ENCODE measurements around the gene TRANK1.
"Not testable (repeated sequence)": the region's sequence is repeated elsewhere in the genome, so short reads cannot be mapped to it uniquely, and the experiment has no call there.

The TRANK1 gene

DNA sequence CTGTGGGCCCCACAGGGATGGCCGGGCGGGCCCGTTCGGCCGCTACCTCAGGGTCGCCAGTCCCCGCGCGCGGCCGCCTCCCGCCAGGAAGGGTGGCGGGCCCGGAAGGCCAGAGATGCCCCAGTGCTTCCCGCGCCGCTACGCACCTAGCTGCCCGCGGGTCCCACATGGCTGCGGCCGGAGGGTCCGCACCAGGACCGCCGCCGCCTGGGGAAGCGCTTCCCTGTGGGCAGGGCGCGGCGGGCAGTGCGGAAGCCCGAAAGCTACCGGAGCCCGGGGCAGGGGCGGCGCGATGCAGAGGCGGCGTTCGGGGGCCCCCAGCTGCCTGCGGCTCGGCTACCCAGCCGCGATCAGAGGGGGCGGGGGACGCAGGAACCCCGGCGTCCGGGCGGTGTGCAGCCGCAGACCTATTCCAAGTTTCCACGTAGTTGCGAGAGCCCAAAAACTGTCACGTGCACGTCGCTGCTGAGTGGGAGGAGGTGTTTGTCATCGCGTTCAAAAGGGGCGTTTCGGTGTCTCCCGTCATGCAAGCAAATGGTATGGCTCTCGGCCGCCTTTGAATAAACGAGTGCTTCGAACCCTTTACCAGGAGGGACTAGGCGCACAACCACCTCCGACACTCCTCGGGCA is at the start of gene TRANK1:
Gene TRANK1, minus strand, starts transcription at position 414 of the 630 bp plus-strand sequence. Its CDS starts 245 bp downstream, at position 169.
- DNase-seq, result no peak

DNA sequence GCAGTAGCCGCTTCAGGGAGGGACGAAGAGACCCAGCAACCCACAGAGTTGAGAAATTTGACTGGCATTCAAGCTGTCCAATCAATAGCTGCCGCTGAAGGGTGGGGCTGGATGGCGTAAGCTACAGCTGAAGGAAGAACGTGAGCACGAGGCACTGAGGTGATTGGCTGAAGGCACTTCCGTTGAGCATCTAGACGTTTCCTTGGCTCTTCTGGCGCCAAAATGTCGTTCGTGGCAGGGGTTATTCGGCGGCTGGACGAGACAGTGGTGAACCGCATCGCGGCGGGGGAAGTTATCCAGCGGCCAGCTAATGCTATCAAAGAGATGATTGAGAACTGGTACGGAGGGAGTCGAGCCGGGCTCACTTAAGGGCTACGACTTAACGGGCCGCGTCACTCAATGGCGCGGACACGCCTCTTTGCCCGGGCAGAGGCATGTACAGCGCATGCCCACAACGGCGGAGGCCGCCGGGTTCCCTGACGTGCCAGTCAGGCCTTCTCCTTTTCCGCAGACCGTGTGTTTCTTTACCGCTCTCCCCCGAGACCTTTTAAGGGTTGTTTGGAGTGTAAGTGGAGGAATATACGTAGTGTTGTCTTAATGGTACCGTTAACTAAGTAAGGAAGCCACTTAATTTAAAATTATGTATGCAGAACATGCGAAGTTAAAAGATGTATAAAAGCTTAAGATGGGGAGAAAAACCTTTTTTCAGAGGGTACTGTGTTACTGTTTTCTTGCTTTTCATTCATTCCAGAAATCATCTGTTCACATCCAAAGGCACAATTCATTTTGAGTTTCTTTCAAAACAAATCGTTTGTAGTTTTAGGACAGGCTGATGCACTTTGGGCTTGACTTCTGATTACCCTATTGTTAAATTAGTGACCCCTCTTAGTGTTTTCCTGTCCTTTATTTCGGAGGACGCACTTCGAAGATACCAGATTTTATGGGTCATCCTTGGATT is 48.8 kb upstream of the TRANK1 start, which contains the start of gene MLH1:
Gene MLH1, plus strand, starts transcription at position 193 of the 958 bp plus-strand sequence. Its CDS starts 30 bp downstream, at position 223.
- DNase-seq, result no peak

DNA sequence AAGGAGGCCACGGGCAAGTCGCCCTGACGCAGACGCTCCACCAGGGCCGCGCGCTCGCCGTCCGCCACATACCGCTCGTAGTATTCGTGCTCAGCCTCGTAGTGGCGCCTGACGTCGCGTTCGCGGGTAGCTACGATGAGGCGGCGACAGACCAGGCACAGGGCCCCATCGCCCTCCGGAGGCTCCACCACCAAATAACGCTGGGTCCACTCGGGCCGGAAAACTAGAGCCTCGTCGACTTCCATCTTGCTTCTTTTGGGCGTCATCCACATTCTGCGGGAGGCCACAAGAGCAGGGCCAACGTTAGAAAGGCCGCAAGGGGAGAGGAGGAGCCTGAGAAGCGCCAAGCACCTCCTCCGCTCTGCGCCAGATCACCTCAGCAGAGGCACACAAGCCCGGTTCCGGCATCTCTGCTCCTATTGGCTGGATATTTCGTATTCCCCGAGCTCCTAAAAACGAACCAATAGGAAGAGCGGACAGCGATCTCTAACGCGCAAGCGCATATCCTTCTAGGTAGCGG is 48.0 kb upstream of the TRANK1 start, which contains the start of gene EPM2AIP1:
Gene EPM2AIP1, minus strand, starts transcription at position 326 of the 520 bp plus-strand sequence. Its CDS starts 54 bp downstream, at position 272.
- DNase-seq, result no peak

DNA sequence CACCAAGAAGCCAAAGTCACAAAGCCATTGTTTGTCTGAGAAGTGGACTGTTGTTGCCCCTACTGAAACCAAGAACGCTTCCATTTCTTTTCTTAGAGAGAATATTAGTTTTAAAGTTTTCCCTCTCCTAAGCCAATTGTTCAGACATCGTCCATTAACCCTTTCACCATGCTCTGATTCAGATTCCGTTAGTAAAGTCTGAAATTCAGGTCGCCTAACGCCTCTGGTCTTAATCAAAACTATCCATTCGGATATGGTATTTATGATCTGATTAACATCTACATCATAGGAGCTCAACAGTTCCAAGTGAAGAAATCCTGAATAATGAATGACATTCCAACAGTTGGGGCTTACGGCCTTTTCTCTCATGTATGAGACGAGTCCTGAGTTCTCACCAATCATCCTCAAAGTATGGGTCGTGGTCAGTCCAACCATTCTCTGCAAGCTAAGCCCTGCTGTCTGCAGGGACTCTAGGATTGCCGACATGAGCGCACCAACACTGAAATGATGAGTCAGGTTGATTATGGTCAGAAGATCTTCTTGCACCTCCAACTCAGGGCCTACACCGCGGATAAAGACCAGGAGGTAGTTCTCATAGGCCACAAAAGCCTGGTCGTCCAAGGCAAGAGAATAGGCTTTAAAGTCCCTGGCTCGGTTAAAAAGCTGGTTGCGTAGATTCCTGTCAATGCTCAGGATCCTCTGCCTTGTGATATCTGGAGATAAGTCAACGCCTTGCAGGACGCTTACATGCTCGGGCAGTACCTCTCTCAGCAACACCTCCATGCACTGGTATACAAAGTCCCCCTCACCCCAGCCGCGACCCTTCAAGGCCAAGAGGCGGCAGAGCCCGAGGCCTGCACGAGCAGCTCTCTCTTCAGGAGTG is 47.3 kb upstream of the TRANK1 start:
- no peak for DNase-seq

DNA sequence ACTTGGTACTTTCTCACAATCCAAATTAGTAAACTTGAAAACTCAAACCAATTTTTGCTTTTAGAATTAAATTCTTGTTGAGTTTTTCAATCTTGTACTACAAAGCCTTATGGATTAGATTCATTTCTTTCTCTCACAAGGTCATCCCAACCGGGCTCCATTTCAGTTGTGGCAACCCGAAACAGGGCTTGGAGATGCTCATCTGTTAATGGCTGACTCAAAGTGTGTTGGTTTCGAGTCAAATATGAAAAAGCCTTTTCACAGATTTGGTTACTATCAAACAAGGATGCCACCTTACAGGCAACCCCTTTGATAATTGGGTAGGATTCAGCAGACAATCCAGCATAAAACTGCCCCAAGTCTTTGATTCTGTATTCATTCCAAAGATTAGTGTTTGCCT is 46.3 kb upstream of the TRANK1 start:
- no peak for DNase-seq

DNA sequence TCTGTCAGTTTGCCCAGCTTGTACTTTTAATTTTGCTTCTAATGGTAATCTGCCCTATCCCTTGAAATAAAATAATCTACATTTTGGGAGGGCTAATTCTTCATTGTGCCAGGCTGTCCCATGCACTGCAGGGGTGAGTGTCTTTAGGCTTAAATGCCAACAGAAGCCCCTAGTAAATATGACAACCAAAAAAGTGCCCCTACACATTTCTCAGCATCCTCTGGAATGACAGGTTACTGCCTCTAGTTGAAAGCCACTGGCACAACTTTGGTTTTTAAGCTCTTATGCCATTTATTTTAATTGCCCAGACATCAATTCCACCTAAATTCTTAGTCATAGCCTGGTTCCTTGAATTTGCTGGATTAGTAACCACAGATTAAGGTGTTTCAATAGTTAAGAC is 44.7 kb upstream of the TRANK1 start:
- DNase-seq, result no peak

DNA sequence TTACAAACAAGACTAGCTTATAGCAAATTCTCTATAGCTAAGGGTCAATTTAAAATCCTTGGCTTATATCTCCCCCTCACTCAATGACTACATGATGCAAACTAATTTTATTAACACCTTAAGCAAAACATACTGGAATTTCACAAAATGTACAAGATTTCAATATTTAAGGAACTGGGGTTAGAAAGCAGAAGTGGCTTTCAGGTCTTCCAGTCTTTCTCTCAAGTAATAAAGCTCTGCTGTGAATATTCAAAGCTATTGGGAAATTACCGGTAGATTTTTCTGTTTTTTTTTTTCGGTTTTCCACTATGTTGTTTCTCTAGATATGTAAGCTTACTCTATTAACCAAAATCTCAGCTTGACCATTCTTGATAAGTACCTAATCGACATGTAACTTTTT is 44.2 kb upstream of the TRANK1 start:
- no peak for DNase-seq

DNA sequence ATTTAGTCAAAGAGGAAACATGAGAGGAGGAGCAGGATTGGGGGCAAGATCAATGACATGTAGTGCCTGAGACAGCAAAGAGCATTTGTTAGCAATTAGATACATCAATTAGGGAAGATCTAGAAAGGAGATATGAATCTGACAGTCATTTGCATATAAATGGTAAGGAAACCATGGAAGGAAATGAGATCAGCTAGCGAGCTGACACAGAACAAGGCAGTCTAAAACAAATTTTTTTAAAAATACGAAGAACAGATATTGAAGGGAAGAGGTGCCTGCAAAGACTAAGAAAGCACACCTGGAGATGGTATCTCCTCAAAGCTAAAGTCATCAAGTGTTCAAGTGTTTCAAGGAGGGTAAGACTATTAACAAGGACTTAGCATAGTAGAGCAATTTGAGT is 43.5 kb upstream of the TRANK1 start:
- no peak for DNase-seq

DNA sequence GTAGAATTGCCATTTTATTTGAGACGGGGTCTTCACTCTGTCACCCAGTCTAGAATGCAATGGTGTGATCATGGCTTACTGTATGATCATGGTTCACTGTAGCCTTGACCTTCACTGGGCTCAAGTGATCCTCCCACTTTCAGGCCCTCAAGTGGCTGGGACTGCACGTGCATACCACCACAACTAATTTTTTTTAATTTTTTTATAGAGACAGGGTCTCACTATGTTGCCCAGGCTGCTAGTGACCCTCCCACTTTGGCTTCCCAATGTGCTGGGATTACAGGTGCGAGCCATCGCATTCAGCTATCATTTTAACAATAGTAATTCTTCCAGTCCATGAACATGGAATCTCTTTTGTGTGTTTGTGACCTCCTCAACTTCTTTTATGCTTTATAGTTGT is 36.2 kb upstream of the TRANK1 start:
- DNase-seq, result no peak

DNA sequence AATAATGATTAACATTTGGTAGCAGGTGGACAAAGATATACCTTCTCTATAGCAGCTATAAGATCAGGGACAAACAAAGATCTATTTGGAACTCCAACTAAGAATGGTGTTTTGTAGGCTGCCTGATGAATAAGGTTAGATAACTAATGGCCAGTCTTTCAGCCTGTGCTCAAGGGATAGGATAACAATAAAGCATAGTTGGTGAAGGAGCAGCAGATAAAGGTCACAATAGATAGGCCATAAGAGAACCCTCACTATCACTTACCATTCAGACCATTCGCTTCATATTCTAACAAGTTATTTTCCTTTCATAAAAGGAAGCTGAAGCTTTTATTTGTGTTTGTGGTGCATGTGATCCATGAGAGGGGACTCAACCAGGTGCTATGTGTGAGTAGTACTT is 28.3 kb upstream of the TRANK1 start:
- DNase-seq, result no peak

DNA sequence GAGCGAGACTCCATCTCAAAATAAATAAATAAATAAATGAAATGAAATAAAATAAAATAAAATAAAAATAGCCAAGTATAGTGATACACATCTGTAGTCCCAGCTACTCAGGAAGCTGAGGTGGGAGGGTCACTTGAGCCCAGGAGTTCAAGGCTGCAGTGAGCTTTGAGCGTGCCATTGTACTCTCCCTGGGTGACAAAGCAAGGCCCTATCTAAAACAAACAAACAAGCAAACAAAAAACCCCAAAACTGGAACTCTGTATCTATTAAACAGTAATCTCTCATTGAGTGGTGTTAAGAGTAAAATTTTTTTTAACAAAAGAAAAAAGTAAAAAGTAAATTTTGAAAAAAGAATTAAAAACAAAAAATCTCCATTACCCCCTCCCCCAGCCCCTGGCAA is 27.3 kb upstream of the TRANK1 start:
- DNase-seq, result no peak

DNA sequence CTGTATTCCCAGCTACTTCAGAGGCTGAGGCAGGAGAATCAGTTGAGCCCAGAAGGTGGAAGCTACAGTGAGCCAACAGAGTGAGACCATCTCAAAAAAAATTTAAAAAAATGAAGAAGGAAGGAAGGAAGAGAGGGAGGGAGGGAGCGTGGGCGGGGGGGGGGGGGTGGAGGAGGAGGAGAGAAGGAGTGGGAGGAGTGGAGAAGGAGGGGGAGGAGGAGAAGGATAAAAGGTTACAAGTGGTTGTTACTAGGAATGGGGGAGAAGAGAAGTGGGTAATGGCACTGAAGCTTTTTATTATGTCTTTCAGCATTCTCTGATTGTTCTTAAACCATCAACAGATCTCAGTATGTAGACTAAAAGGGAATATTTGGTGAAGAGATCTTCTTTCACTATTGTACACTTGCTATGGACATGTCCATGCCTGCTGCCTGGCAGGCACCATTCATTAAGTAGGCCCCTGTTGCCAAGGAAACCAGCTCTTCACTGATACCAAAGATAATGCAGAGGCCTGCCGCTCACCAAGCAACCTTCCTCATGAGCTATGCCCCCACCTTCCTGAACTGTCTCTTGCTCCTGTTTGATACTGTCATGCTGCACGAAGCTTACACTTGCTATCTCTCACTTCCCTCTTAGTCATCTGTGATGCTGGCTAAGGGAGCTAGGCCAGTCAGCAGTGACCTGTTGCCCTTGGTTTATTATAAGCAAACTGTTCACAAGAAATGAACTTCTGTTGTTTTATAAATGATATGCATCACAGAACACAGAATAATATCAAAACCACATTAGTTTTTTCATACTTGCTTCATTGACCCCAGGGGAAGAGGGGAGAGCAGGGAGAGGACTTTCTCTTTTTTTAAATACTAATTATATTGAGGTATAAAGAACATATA is 24.9 kb upstream of the TRANK1 start:
- no peak for DNase-seq

DNA sequence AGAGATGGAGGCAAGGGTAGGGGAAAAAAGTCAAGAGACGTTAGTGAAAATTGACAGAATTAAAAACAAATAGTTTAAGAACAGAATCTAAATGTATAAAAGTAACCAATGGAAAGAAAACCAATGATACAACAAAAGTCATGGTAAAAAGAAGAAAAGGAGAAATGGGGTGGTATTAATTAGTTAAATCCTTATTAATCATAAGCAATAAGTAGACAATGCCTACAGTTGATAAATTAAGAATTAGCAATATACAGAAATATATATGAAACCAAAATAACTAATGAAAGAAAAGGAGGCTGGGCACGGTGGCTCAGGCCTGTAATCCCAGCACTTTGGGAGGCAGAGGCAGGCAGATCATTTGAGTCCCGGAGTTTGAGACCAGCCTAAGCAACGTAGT is 24.2 kb upstream of the TRANK1 start:
- no peak for DNase-seq

DNA sequence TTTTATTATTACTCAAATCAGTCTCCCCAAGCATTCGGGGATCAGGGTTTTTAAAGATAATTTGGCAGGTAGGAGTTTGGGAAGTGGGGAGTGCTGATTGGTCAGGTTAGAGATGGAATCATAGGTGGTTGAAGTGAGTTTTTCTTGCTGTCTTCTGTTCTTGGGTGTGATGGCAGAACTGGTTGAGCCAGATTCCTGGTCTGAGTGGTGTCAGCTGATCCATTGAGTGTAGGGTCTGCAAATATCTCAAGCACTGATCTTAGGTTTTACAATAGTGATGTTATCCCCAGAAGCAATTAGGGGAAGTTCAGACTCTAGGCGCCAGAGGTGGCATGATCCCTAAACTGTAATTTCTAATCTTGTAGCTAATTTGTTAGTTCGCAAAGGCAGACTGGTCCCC is 20.6 kb upstream of the TRANK1 start:
- no peak for DNase-seq

DNA sequence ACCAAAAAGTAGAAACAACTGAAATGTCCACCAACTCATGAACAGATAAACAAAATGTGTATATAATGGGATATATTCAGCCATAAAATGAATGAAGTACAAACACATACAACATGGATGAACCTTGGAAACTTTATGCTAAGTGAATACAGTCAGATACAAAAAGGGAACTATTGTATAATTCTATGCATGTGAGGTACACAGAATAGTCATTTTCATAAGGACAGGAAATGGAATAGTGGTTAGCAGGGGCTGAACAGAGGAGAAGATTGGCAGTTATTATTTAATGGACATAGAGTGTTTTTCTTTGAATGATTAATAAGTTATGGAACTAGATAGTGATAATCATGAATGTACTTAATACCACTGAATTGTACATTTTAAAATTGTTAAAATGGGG is 20.0 kb upstream of the TRANK1 start:
- no peak for DNase-seq

DNA sequence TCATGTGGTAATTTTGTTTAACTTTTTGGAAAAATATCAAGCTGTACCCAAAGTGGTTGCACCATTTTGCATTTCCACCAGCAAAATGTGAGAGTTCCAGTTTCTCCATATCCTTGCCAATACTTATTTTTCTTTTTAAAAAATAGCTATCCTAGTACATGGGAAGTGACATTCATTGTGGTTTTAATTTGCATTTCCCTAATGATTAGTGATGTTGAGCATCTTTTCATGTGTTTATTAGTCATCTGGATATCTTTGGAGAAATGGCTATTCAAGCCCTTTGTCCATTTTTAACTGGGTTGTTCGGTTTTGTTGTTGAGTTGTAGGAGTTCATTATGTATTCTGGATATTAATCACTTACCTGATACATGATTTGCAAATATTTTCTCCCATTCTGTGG is 19.5 kb upstream of the TRANK1 start:
- no peak for DNase-seq

DNA sequence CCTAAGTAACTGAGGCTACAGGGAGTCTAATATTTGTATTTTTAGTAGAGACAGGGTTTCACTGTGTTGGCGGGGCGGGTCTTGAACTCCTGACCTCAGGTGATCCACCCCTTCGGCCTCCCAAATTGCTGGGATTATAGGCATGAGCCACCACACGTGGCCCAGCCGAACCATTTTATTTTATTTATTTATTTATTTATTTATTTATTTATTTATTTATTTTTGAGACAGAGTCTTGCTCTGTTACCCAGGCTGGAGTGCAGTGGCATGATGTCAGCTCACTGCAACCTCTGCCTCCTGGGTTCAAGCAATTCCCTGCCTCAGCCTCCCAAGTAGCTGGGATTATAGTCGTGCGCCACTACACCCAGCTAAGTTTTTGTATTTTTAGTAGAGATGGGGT is 18.2 kb upstream of the TRANK1 start:
- DNase-seq, result not testable (repeated sequence)

DNA sequence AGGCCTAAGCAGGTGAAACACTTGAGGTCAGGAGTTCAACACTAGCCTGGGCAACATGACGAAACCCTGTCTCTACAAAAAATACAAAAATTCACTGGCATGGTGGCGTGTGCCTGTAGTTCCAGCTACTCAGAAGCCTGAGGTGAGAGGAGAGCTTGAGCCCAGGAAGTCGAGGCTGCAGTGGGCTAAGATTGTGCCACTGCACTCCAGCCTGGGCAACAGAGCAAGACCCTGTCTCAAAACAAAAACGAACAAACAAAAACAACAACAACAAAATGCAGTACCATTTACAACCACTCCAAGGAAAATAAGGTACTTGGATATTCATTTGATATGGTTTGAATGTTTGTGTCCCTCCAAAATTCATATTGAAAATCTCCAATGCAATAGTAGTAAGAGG is 15.6 kb upstream of the TRANK1 start:
- DNase-seq, result no peak

DNA sequence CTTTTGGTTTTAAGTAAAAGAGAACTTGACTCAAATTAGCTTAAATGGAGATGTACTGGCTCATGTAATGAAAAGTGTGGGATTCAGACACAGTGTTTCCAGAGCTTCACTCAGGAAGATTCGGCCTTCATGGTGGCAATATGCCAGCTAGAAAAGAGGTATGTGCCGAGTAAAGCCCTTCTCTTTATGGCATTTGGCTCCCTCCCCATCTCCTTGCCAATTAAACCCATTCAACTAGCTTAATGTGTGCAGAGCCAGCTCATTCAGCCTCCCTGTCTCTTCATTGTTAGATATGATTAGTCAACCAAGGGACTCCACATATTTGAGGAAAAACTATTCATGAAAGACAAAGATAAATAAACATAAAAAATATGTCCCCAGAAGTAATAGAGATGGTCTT is 15.0 kb upstream of the TRANK1 start:
- no peak for DNase-seq

DNA sequence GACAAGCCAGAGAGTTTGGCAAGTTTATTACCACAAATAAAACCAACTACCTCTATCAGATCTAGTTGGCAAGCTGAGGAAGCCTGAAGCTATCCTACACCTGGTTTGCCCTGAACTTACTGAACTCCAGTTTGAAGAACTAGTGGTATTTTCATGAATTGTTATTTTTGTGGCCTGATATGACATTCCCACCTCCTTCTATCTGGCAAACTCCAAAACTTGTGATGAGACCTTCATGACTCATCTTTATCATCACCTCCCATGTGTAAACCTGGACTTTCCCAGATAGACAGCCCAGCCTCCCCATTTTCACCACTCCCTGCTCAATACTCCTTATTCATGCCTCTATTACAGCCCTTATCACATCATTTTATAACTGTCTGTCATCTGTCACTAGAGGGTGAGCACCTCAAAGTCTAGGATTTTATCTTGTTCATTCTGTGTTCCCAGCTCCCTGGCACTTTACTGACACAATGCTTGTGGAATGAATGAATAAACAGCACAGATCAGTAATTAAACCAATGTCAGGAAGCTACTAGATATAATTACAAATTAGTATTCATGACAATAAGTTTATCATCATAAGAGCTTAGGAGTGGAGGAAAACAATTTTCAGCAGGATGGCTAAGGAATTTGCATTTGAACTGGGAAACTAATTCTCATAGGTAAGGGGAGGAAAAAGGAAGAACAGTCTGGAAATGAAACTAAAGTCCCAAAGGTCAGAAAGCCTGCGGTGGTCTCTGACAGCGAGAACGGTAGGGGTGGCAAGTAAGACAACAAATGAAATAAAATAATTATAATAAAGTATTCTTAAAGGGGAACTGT is 13.2 kb upstream of the TRANK1 start:
- DNase-seq, result no peak

DNA sequence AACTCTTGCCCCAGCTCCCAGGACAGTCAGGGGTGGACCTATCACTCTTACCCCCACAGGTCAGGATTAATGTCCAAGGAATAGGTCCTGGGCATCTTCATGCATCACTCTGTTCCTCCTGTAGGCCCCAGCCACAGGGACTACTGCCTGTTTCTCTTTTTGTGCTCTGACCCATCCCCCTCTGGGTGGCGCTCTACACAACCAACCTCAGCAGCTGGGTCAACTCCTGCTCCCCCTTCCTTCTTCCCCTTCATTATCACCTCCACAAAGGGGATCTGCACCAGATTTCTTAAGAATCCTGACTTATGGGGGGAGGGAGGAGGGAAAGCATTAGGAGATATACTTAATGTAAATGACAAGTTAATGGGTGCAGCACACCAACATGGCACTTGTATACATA is 12.2 kb upstream of the TRANK1 start:
- no peak for DNase-seq
